ENCODE data around the gene TMCC3.

The TMCC3 gene

DNA sequence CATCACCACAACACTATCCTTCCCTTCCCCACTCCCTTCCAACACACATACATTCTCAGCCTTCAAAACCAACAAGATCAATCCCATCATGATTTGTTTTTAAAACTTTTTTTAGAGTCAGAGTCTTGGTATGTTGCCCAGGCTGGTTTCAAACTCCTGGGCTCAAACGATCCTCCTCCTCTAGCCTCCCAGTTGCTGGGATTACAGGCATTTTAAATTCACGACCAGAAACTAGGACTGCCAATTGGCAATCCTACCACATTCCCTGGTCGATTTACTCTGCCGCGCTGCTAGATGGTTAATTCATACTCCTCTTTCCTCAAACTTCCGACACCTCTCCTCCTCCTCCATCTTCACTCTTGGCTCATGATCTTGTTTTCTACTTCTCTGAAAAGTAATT lies 37.5 kb upstream of the TMCC3 start:
- Histone ChIP-seq H3K9me3 (ENCODE audit: control insufficient read depth, low read length) (no peaks in the 10 kb centered on the region), H3K27ac (ENCODE audit: insufficient read depth, low read length, poor library complexity, severe bottlenecking) (no peak overlapping the region), H3K36me3 (ENCODE audit: control insufficient read depth, insufficient read depth, low read length) (no peaks in the 10 kb centered on the region), H3K27me3 (replicated peaks; ENCODE audit: control insufficient read depth, insufficient read depth, low read length, poor library complexity, severe bottlenecking) (no peaks in the 10 kb centered on the region), H3K4me1 (ENCODE audit: control insufficient read depth, insufficient read depth, low read length, poor library complexity, severe bottlenecking) (no peaks in the 10 kb centered on the region), H3K4me3 (ENCODE audit: insufficient read depth, low read depth, low read length, poor library complexity, severe bottlenecking) (no peak overlapping the region)
- DNase-seq, result no peak

DNA sequence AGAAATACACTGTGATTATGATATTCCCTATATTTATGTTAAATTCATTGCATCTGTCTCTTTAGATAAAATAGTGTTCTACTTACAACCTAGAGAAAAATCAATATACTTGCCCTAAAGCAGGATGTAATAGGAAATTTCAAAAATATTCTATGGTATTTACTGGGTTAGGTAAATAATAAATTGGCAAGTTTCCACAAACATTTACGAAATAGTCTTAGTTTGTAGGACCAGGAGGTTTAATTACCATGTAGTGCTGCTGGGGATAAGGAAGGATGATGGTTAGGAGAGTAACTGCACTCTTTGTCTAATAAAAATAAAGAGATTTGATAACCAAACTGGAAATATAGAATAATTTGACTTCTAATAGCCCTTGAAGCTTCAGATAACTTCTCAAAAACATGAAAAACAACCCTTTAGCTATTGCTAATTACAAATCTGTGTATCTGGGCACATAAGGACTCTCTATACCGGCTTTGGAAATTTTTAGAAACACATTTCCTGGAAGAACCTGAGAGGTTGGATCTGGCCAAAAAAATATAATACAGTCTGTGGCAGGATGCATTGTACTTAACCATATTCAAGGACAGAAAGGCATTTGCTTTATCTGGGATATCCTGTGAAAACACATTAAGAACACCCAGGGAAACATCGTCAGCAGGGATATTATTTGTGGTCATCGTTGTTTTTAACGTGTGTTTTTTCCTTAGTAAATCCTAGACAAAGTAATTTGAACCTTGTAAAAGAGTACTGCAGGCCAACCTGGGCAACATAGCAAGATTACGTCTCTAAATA lies 36.7 kb upstream of the TMCC3 start:
- H3K9me3 ChIP-seq (ENCODE audit: control insufficient read depth, low read length), result no peaks in the 10 kb centered on the region

DNA sequence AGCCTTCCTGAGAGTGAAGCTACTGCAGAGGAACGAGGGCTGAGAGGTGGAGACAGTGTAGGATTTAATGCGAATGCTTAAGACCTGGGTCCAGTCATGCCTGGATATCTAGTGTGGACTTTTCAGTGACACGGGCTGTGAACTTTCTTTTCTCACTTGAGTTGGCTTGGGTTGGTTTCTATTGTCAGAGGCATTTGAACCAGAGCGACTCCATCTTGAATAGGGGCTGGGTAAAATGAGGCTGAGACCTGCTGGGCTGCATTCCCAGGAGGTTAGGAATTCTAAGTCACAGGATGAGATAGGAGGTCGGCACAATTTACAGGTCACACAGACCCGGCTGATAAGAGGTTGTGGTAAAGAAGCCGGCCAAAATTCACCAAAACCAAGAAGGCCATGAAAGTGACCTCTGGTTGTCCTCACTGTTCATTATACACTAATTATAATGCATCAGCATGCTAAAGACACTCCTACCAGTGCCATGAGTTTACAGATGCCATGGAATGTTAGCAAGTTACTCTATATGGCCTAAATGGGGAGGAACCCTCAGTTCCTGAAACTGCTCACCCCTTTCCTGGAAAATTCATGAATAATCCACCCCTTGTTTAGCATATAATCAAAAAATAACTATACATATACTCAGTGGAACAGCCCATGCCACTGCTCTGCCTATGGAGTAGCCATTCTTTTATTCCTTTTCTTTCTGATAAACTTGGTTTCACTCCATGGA lies 34.2 kb upstream of the TMCC3 start:
- H3K4me3 ChIP-seq (ENCODE audit: insufficient read depth, low read depth, low read length, poor library complexity, severe bottlenecking), result no peak overlapping the region
- no peaks in the 10 kb centered on the region for H3K36me3 ChIP-seq (ENCODE audit: control insufficient read depth, insufficient read depth, low read length)
- DNase-seq, result no peak

More for the DNA sequence above, 36.7 kb upstream of the TMCC3 start:
- no peak overlapping the region for H3K4me3 ChIP-seq (ENCODE audit: insufficient read depth, low read depth, low read length, poor library complexity, severe bottlenecking)
- no peak for DNase-seq
- H3K4me1 ChIP-seq (ENCODE audit: control insufficient read depth, insufficient read depth, low read length, poor library complexity, severe bottlenecking), result no peaks in the 10 kb centered on the region
- H3K27ac ChIP-seq (ENCODE audit: insufficient read depth, low read length, poor library complexity, severe bottlenecking), result no peak overlapping the region
- H3K36me3 ChIP-seq (ENCODE audit: control insufficient read depth, insufficient read depth, low read length), result no peaks in the 10 kb centered on the region
- no peaks in the 10 kb centered on the region for H3K27me3 ChIP-seq (replicated peaks; ENCODE audit: control insufficient read depth, insufficient read depth, low read length, poor library complexity, severe bottlenecking)

DNA sequence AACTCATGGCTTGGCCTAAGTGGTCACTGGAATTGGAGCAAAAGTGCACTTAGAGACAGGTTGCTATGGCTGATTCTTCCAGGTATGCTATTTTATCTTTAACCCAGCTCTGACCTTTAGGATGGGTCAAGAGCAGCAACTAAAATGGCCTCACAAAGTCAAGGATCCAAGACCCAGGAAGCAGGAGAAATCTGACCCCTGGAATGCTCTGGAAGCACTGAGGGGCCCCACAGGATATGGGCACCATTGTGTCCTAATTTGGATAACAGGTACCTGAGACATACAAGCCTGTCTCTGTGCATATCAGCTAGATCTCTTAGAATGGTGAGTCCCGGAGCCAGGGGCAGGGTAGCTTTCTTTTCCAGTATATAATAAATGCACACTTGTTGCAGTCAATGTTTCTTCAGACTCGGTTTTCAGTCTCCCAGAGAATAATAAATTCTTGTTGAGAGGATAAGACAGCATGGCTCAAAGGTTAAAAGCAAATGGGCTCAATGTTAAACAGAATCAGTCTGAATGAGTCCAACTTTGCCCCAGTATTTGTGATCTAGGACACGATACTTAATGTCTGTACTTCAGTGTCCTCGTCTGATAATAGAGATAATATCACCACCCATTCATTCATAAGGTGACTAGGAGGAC lies 29.3 kb upstream of the TMCC3 start:
- Histone ChIP-seq H3K4me3 (ENCODE audit: insufficient read depth, low read depth, low read length, poor library complexity, severe bottlenecking) (no peak overlapping the region), H3K36me3 (ENCODE audit: control insufficient read depth, insufficient read depth, low read length) (no peaks in the 10 kb centered on the region), H3K27me3 (replicated peaks; ENCODE audit: control insufficient read depth, insufficient read depth, low read length, poor library complexity, severe bottlenecking) (no peaks in the 10 kb centered on the region), H3K4me1 (ENCODE audit: control insufficient read depth, insufficient read depth, low read length, poor library complexity, severe bottlenecking) (no peaks in the 10 kb centered on the region), H3K27ac (ENCODE audit: insufficient read depth, low read length, poor library complexity, severe bottlenecking) (no peak overlapping the region), H3K9me3 (ENCODE audit: control insufficient read depth, low read length) (no peaks in the 10 kb centered on the region)
- no peak for DNase-seq

More for the DNA sequence above, 34.2 kb upstream of the TMCC3 start:
- Histone ChIP-seq H3K9me3 (ENCODE audit: control insufficient read depth, low read length) (no peaks in the 10 kb centered on the region), H3K27ac (ENCODE audit: insufficient read depth, low read length, poor library complexity, severe bottlenecking) (no peak overlapping the region), H3K4me1 (ENCODE audit: control insufficient read depth, insufficient read depth, low read length, poor library complexity, severe bottlenecking) (no peaks in the 10 kb centered on the region), H3K27me3 (replicated peaks; ENCODE audit: control insufficient read depth, insufficient read depth, low read length, poor library complexity, severe bottlenecking) (no peaks in the 10 kb centered on the region)

DNA sequence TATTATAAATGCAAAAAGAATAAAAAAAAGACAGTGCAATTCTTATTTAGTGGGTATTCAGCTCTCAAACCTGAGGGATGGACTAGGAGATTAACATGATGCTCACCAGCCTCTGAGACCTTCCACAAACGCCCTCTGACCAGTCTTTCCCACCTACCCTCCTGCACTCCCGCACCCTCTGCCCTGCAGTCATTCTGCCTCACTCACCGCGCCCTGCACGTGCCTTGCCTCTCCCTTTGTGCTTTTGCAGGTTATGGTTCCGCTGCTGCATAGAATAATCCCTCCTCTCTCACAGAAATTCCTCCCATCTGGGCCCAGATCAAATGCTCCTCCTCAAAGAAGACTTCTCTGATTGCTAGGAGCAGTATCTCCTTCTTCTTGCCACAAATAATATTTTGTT lies 28.5 kb upstream of the TMCC3 start:
- Histone ChIP-seq H3K4me1 (ENCODE audit: control insufficient read depth, insufficient read depth, low read length, poor library complexity, severe bottlenecking) (no peaks in the 10 kb centered on the region), H3K4me3 (ENCODE audit: insufficient read depth, low read depth, low read length, poor library complexity, severe bottlenecking) (no peak overlapping the region), H3K27ac (ENCODE audit: insufficient read depth, low read length, poor library complexity, severe bottlenecking) (no peak overlapping the region), H3K27me3 (replicated peaks; ENCODE audit: control insufficient read depth, insufficient read depth, low read length, poor library complexity, severe bottlenecking) (no peaks in the 10 kb centered on the region), H3K9me3 (ENCODE audit: control insufficient read depth, low read length) (no peaks in the 10 kb centered on the region), H3K36me3 (ENCODE audit: control insufficient read depth, insufficient read depth, low read length) (no peaks in the 10 kb centered on the region)
- no peak for DNase-seq

DNA sequence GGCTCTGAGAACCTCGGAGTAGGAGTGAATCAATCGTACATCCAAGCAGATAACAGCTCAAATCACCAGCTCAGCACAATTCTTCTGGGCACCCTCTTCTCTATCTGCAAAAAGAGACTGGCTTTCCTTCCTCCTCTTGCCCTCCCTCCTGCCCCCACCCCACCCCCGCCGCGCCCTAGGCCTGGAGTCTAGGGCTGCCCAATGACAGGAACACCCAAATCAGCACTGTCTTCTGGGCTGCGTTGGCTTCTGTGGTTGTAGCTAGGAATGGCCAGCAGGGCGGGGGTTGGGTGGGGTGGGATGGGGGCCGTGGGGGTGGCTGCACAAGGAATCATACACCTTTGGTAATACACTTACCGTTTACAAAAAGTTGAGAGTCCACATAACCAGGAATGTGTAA lies 28.0 kb upstream of the TMCC3 start:
- DNase-seq, result no peak
- H3K4me1 ChIP-seq (ENCODE audit: control insufficient read depth, insufficient read depth, low read length, poor library complexity, severe bottlenecking), result no peaks in the 10 kb centered on the region
- H3K9me3 ChIP-seq (ENCODE audit: control insufficient read depth, low read length), result no peaks in the 10 kb centered on the region
- no peak overlapping the region for H3K4me3 ChIP-seq (ENCODE audit: insufficient read depth, low read depth, low read length, poor library complexity, severe bottlenecking)
- H3K27ac ChIP-seq (ENCODE audit: insufficient read depth, low read length, poor library complexity, severe bottlenecking), result no peak overlapping the region
- no peaks in the 10 kb centered on the region for H3K36me3 ChIP-seq (ENCODE audit: control insufficient read depth, insufficient read depth, low read length)
- no peaks in the 10 kb centered on the region for H3K27me3 ChIP-seq (replicated peaks; ENCODE audit: control insufficient read depth, insufficient read depth, low read length, poor library complexity, severe bottlenecking)

DNA sequence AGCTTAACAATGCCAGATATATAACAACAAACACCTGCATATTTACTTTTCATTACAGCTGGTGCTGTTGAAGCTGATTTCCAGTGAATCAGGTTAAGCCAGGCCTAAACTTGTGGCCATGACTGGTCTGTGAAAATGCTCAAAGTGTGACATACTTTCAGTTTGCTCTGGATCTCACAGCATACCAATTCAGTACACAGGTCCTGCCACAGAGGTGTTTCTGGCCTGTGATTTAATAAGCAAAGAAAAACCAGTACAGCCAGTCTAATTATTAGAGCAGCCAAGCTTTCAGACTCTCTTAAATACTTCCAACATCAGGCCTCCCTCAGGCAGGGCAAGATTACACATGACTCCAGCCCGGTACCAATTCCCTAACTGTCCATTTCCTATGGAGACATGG lies 27.4 kb upstream of the TMCC3 start:
- H3K27ac ChIP-seq (ENCODE audit: insufficient read depth, low read length, poor library complexity, severe bottlenecking), result no peak overlapping the region
- H3K9me3 ChIP-seq (ENCODE audit: control insufficient read depth, low read length), result no peaks in the 10 kb centered on the region
- H3K36me3 ChIP-seq (ENCODE audit: control insufficient read depth, insufficient read depth, low read length), result no peaks in the 10 kb centered on the region
- no peaks in the 10 kb centered on the region for H3K4me1 ChIP-seq (ENCODE audit: control insufficient read depth, insufficient read depth, low read length, poor library complexity, severe bottlenecking)
- no peak for DNase-seq
- H3K4me3 ChIP-seq (ENCODE audit: insufficient read depth, low read depth, low read length, poor library complexity, severe bottlenecking), result no peak overlapping the region
- H3K27me3 ChIP-seq (replicated peaks; ENCODE audit: control insufficient read depth, insufficient read depth, low read length, poor library complexity, severe bottlenecking), result no peaks in the 10 kb centered on the region

DNA sequence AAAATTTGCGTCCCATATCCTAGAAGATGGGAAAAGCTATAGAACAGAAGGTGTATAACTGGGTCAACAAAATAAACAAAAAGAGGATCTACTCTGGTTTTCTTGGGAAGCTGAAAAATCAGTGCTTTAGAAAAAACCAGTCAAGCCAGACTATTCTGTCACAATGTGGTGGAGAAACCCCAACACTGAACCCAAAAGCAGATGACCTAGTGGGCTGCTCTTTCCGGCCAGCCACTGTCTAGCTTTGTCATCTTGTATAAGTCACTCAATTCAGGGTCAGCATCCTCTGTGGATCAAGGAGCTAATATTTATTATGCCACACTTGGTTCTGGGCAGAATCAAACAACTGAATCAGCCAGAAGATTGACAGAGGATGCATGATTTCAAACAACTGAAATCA lies 26.6 kb upstream of the TMCC3 start:
- Histone ChIP-seq H3K9me3 (ENCODE audit: control insufficient read depth, low read length) (no peaks in the 10 kb centered on the region), H3K36me3 (ENCODE audit: control insufficient read depth, insufficient read depth, low read length) (no peaks in the 10 kb centered on the region), H3K27ac (ENCODE audit: insufficient read depth, low read length, poor library complexity, severe bottlenecking) (no peak overlapping the region), H3K27me3 (replicated peaks; ENCODE audit: control insufficient read depth, insufficient read depth, low read length, poor library complexity, severe bottlenecking) (no peaks in the 10 kb centered on the region), H3K4me1 (ENCODE audit: control insufficient read depth, insufficient read depth, low read length, poor library complexity, severe bottlenecking) (no peaks in the 10 kb centered on the region), H3K4me3 (ENCODE audit: insufficient read depth, low read depth, low read length, poor library complexity, severe bottlenecking) (no peak overlapping the region)
- DNase-seq, result no peak

DNA sequence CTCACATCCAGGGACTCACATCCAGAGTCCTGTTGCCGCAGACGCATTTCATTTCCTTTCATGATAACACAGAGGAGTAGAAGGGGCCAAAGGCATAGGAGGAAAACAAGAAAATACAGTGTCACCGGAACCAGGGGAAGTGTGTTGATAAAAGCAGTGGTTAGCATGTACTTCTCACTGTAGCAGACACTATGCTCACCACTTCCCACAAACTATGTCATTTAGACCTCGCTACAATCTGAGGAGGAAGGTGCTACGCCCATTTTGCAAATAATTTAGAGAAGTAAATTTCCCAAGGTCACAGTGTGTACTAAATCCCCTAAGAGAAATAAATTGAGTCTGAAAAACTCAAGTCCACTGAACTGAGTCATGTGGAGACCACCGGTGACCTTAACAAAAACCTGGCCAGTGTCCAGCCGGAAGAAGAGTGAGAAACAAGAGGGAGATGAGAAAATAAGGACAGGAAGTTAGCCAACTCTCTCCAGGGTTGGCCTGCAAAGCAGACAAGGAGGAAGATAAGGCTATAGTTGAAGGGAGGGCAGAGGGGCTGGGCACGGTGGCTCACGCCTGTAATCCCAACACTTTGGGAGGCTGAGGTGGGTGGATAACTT lies 25.8 kb upstream of the TMCC3 start:
- no peaks in the 10 kb centered on the region for H3K36me3 ChIP-seq (ENCODE audit: control insufficient read depth, insufficient read depth, low read length)
- H3K4me1 ChIP-seq (ENCODE audit: control insufficient read depth, insufficient read depth, low read length, poor library complexity, severe bottlenecking), result no peaks in the 10 kb centered on the region
- no peaks in the 10 kb centered on the region for H3K27me3 ChIP-seq (replicated peaks; ENCODE audit: control insufficient read depth, insufficient read depth, low read length, poor library complexity, severe bottlenecking)
- DNase-seq, result no peak
- no peak overlapping the region for H3K4me3 ChIP-seq (ENCODE audit: insufficient read depth, low read depth, low read length, poor library complexity, severe bottlenecking)
- no peaks in the 10 kb centered on the region for H3K9me3 ChIP-seq (ENCODE audit: control insufficient read depth, low read length)
- H3K27ac ChIP-seq (ENCODE audit: insufficient read depth, low read length, poor library complexity, severe bottlenecking), result no peak overlapping the region

DNA sequence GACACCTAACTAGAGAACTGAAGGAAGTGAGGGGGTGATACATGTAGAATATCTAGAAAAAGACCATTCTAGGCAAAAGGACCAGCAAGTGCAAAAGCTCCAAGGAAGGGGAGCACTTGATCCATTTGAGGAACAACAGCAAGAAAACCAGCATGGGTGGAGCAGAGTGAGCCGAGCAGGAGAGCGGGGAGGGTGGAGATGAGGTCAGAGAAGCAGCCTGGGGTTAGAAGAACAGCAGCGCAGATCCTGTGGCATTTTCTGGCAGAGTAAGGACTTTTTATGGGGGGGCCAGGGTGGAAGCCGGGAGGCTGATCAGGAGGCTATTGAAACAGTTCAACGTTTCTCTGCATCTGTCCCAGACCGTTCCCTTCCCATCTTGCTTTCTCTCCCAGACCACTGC lies 24.5 kb upstream of the TMCC3 start:
- DNase-seq, result no peak
- no peaks in the 10 kb centered on the region for H3K4me1 ChIP-seq (ENCODE audit: control insufficient read depth, insufficient read depth, low read length, poor library complexity, severe bottlenecking)
- no peaks in the 10 kb centered on the region for H3K27me3 ChIP-seq (replicated peaks; ENCODE audit: control insufficient read depth, insufficient read depth, low read length, poor library complexity, severe bottlenecking)
- H3K4me3 ChIP-seq (ENCODE audit: insufficient read depth, low read depth, low read length, poor library complexity, severe bottlenecking), result no peak overlapping the region
- no peaks in the 10 kb centered on the region for H3K36me3 ChIP-seq (ENCODE audit: control insufficient read depth, insufficient read depth, low read length)
- H3K9me3 ChIP-seq (ENCODE audit: control insufficient read depth, low read length), result no peaks in the 10 kb centered on the region
- H3K27ac ChIP-seq (ENCODE audit: insufficient read depth, low read length, poor library complexity, severe bottlenecking), result no peak overlapping the region

All from effector memory CD4-positive, alpha-beta T cell (primary cell).